ENCODE data around the gene WDR3.

- TF ChIP-seq, protein P1, sequence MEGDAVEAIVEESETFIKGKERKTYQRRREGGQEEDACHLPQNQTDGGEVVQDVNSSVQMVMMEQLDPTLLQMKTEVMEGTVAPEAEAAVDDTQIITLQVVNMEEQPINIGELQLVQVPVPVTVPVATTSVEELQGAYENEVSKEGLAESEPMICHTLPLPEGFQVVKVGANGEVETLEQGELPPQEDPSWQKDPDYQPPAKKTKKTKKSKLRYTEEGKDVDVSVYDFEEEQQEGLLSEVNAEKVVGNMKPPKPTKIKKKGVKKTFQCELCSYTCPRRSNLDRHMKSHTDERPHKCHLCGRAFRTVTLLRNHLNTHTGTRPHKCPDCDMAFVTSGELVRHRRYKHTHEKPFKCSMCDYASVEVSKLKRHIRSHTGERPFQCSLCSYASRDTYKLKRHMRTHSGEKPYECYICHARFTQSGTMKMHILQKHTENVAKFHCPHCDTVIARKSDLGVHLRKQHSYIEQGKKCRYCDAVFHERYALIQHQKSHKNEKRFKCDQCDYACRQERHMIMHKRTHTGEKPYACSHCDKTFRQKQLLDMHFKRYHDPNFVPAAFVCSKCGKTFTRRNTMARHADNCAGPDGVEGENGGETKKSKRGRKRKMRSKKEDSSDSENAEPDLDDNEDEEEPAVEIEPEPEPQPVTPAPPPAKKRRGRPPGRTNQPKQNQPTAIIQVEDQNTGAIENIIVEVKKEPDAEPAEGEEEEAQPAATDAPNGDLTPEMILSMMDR (IDR thresholded peaks at IDR 0.05), result no peak
- TF ChIP-seq POLR2A (IDR thresholded peaks at IDR 0.05), result no peak
Observed at GRCh38 chr1:117886101-117886795, 43.3 kb upstream of the WDR3 start.

Data from breast epithelium (tissue), 3 donors.